ENCODE data around the gene OR8H1.

Gene OR8H1

GRCh38 chr11:56296898-56297297, 4.8 kb upstream of the OR8H1 start:
- H3K4me3 ChIP-seq (ENCODE audit: low read depth, low read length), result no peak overlapping the region
- in situ Hi-C loops (cut with HindIII; ENCODE audit: low sequenced_read_pairs), result no loop called here
- DNase-seq (ENCODE audit: low read depth, low spot score), result no peak
- TF ChIP-seq, protein P1, sequence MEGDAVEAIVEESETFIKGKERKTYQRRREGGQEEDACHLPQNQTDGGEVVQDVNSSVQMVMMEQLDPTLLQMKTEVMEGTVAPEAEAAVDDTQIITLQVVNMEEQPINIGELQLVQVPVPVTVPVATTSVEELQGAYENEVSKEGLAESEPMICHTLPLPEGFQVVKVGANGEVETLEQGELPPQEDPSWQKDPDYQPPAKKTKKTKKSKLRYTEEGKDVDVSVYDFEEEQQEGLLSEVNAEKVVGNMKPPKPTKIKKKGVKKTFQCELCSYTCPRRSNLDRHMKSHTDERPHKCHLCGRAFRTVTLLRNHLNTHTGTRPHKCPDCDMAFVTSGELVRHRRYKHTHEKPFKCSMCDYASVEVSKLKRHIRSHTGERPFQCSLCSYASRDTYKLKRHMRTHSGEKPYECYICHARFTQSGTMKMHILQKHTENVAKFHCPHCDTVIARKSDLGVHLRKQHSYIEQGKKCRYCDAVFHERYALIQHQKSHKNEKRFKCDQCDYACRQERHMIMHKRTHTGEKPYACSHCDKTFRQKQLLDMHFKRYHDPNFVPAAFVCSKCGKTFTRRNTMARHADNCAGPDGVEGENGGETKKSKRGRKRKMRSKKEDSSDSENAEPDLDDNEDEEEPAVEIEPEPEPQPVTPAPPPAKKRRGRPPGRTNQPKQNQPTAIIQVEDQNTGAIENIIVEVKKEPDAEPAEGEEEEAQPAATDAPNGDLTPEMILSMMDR (IDR thresholded peaks at IDR 0.05; ENCODE audit: low read depth, low read length), result no peak

GRCh38 chr11:56273854-56274253, 18.2 kb downstream of the OR8H1 start, which contains the start of gene OR5T1:
Gene OR5T1 (plus strand): TSS chr11:56274154. CDS start chr11:56275639, 1,485 bp downstream.
- DNase-seq (ENCODE audit: low read depth, low spot score), result no peak
- TF ChIP-seq, protein P1 (IDR thresholded peaks at IDR 0.05; ENCODE audit: low read depth, low read length), result no peak
- in situ Hi-C loops (cut with HindIII; ENCODE audit: low sequenced_read_pairs), result no loop called here
- H3K4me3 ChIP-seq (ENCODE audit: low read depth, low read length), result no peak within 1 kb of the TSS

DNA sequence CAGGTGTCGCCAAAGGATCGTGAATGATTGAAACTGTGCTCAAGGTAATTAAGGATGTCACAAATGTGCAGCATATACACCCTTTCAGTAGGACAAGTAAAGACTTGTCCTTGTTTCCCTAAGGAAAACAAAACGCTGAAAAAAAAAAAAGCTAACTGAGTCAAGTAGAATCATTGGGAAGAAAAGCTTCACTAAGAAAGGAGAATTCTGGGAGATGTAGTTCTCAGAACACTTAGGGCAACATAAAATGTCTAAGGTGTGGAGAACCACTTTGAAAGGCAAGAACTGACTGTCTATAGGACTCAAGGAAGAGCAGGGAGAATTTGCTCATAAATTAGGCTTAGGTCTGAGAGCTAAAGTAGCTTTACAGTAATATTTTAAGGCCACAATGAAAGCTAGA, 21.0 kb downstream of the OR8H1 start:
- in situ Hi-C loops (cut with HindIII; ENCODE audit: low sequenced_read_pairs), result no loop called here
- TF ChIP-seq, protein P1 (IDR thresholded peaks at IDR 0.05; ENCODE audit: low read depth, low read length), result no peak
- H3K4me3 ChIP-seq (ENCODE audit: low read depth, low read length), result no peak overlapping the region
- no peak for DNase-seq (ENCODE audit: low read depth, low spot score)

GRCh38 chr11:56251954-56252353, 40.1 kb downstream of the OR8H1 start, which contains the start of gene OR5T3:
Gene OR5T3 (plus strand): TSS chr11:56252254. CDS start chr11:56252254, 0 bp downstream.
- TF ChIP-seq, protein P1 (IDR thresholded peaks at IDR 0.05; ENCODE audit: low read depth, low read length), result no peak
- H3K4me3 ChIP-seq (ENCODE audit: low read depth, low read length), result no peak within 1 kb of the TSS
- no peak for DNase-seq (ENCODE audit: low read depth, low spot score)
- in situ Hi-C loops (cut with HindIII; ENCODE audit: low sequenced_read_pairs), result no loop called here
